SK-N-SH treated with all-trans-retinoic acid at 6 μM for 48 hours (cell line): ENCODE data around the gene FAF1.

ENCODE experiments used
- ATAC-seq: fragments of 200-7000 bp; cut with Tn5 transposase; 3 replicates; pipeline ENCODE4 v1.9.1; 2020; ENCODE audit warnings: mild to moderate bottlenecking, moderate library complexity
- ARNTL ChIP-seq: fragments of 450-650 bp; formaldehyde crosslinking; IDR thresholded peaks from 2 replicates; pipeline ENCODE4 v1.5.0; 2020; ENCODE audit warnings: low read depth, mild to moderate bottlenecking, moderate library complexity, borderline replicate concordance
- BACH2 ChIP-seq: fragments of 250-450 bp; sonication (Bioruptor Pico); IDR thresholded peaks from 2 replicates; pipeline ENCODE4 v1.9.0; 2021; ENCODE audit warnings: mild to moderate bottlenecking, borderline replicate concordance
- CREB5 ChIP-seq: fragments of 250-450 bp; sonication (Bioruptor Pico); IDR thresholded peaks from 2 replicates; pipeline ENCODE4 v1.5.1; 2020; ENCODE audit warnings: low read depth, mild to moderate bottlenecking, moderate library complexity
- CSRNP3 ChIP-seq: fragments of 250-450 bp; sonication (Bioruptor Pico); IDR thresholded peaks from 2 replicates; pipeline ENCODE4 v1.5.1; 2021; ENCODE audit warnings: mild to moderate bottlenecking, moderate library complexity
- ESRRG ChIP-seq: fragments of 250-450 bp; sonication (Bioruptor Pico); IDR thresholded peaks from 2 replicates; pipeline ENCODE4 v1.6.1; 2021; ENCODE audit warnings: mild to moderate bottlenecking
- GLIS3 ChIP-seq: fragments of 250-450 bp; sonication (Bioruptor Pico); IDR thresholded peaks from 2 replicates; pipeline ENCODE4 v1.5.0; 2020; ENCODE audit warnings: mild to moderate bottlenecking, moderate library complexity
- ISL1 ChIP-seq: fragments of 250-450 bp; sonication (Bioruptor Pico); IDR thresholded peaks from 2 replicates; pipeline ENCODE4 v2.1.2; 2022; ENCODE audit warnings: mild to moderate bottlenecking, moderate library complexity
- PATZ1 ChIP-seq: fragments of 250-450 bp; sonication (Bioruptor Pico); IDR thresholded peaks from 2 replicates; pipeline ENCODE4 v1.8.0; 2020; ENCODE audit warnings: mild to moderate bottlenecking, moderate library complexity, borderline replicate concordance
- POU6F1 ChIP-seq: fragments of 250-450 bp; sonication (Bioruptor Pico); IDR thresholded peaks from 2 replicates; pipeline ENCODE4 v1.8.0; 2021; ENCODE audit warnings: low read depth, mild to moderate bottlenecking, moderate library complexity, borderline replicate concordance
- PPARA ChIP-seq: fragments of 250-450 bp; sonication (Bioruptor Pico); IDR thresholded peaks from 2 replicates; pipeline ENCODE4 v1.5.0; 2020; ENCODE audit warnings: mild to moderate bottlenecking, borderline replicate concordance
- RARB ChIP-seq: fragments of 250-450 bp; sonication (Bioruptor Pico); IDR thresholded peaks from 2 replicates; pipeline ENCODE4 v1.8.0; 2021; ENCODE audit warnings: mild to moderate bottlenecking, moderate library complexity
- SNAI2 ChIP-seq: fragments of 250-450 bp; sonication (Bioruptor Pico); IDR thresholded peaks from 2 replicates; pipeline ENCODE4 v1.5.0; 2020; ENCODE audit warnings: mild to moderate bottlenecking, moderate library complexity
- TCF4 ChIP-seq: fragments of 250-450 bp; sonication (Bioruptor Pico); IDR thresholded peaks from 2 replicates; pipeline ENCODE4 v1.8.0; 2021; ENCODE audit warnings: mild to moderate bottlenecking, moderate library complexity, borderline replicate concordance
- TOX ChIP-seq: fragments of 250-450 bp; sonication (Bioruptor Pico); IDR thresholded peaks from 2 replicates; pipeline ENCODE4 v1.8.0; 2021; ENCODE audit warnings: mild to moderate bottlenecking, moderate library complexity, borderline replicate concordance
- TSHZ2 ChIP-seq: fragments of 250-450 bp; sonication (Bioruptor Pico); IDR thresholded peaks from 2 replicates; pipeline ENCODE4 v1.5.0; 2020; ENCODE audit warnings: mild to moderate bottlenecking, moderate library complexity
- ZC3H10 ChIP-seq: fragments of 250-450 bp; sonication (Bioruptor Pico); IDR thresholded peaks from 2 replicates; pipeline ENCODE4 v1.5.1; 2021; ENCODE audit warnings: mild to moderate bottlenecking, moderate library complexity
- ZFP3 ChIP-seq: fragments of 250-450 bp; sonication (Bioruptor Pico); IDR thresholded peaks from 2 replicates; pipeline ENCODE4 v1.5.0; 2020; ENCODE audit warnings: mild to moderate bottlenecking, moderate library complexity
- ZFP30 ChIP-seq: fragments of 450-650 bp; formaldehyde crosslinking; IDR thresholded peaks from 2 replicates; pipeline ENCODE4 v1.5.0; 2022; ENCODE audit warnings: mild to moderate bottlenecking, moderate library complexity
- ZNF565 ChIP-seq: fragments of 450-650 bp; formaldehyde crosslinking; conservative IDR thresholded peaks from 2 replicates; pipeline ENCODE4 v1.5.0; 2020; ENCODE audit warnings: low read depth, mild to moderate bottlenecking, moderate library complexity
- ZNF70 ChIP-seq: fragments of 450-650 bp; formaldehyde crosslinking; IDR thresholded peaks from 2 replicates; pipeline ENCODE4 v1.5.0; 2020; ENCODE audit warnings: mild to moderate bottlenecking, moderate library complexity
- ZNF8 ChIP-seq: fragments of 450-650 bp; formaldehyde crosslinking; IDR thresholded peaks from 2 replicates; pipeline ENCODE4 v1.5.0; 2020; ENCODE audit warnings: mild to moderate bottlenecking, moderate library complexity

Gene FAF1

GRCh38 chr1:50666849-50667248 is 293.2 kb downstream of the FAF1 start:
- TF ChIP-seq ZFP30 (CRISPR knock-in tag) (no peak), TOX (no peak)
- no peak; the same call in 2 of the 3 replicates for ATAC-seq

GRCh38 chr1:50665413-50665812 is 294.7 kb downstream of the FAF1 start:
- TF ChIP-seq ZNF565 (no peak), TOX (no peak), POU6F1 (no peak)
- TF ChIP-seq, all 23 proteins: peak for 0
- ATAC-seq = no peak

DNA sequence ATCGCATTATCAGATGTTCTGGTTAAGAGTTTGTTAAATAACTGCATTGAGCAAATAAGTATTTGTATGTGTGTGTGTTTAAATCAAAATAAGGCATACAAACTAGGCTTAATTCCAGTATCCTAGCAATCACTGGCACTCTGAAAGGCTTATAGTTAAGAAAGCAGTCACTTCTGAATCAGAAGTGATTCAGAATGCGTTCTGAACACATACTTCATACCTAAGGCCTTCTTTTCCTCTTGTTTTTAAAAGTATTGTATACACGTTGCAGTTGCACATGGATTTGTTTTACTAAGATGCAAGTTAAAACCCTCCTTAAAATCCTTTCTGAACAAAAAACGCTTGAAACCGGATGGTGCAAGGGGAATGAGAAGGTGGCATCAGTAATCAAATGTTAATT is 298.4 kb downstream of the FAF1 start:
- no peak for ATAC-seq
- no peak for TF ChIP-seq PATZ1 (CRISPR knock-in tag)
- TF ChIP-seq TCF4 (CRISPR knock-in tag) = no peak
- no peak for TF ChIP-seq ZNF565
- TF ChIP-seq CSRNP3 (CRISPR knock-in tag) = no peak
- TF ChIP-seq CREB5 (CRISPR knock-in tag) = no peak
- no peak for TF ChIP-seq GLIS3 (CRISPR knock-in tag)
- no peak for TF ChIP-seq ISL1 (CRISPR knock-in tag)
- TF ChIP-seq TSHZ2 (CRISPR knock-in tag) = no peak
- no peak for TF ChIP-seq RARB (CRISPR knock-in tag)
- no peak for TF ChIP-seq ZC3H10 (CRISPR knock-in tag)
- no peak for TF ChIP-seq POU6F1
- TF ChIP-seq ZNF70 (CRISPR knock-in tag) = no peak
- no peak for TF ChIP-seq ZFP3
- no peak for TF ChIP-seq ESRRG (CRISPR knock-in tag)
- TF ChIP-seq SNAI2 (CRISPR knock-in tag) = no peak

GRCh38 chr1:50659107-50659662 is 300.9 kb downstream of the FAF1 start:
- ATAC-seq = no peak
- TF ChIP-seq PPARA (CRISPR knock-in tag) = no peak
- no peak for TF ChIP-seq CREB5 (CRISPR knock-in tag)
- no peak for TF ChIP-seq ARNTL (CRISPR knock-in tag)
- TF ChIP-seq BACH2 (CRISPR knock-in tag) = no peak
- no peak for TF ChIP-seq TSHZ2 (CRISPR knock-in tag)
- TF ChIP-seq TOX = no peak
- no peak for TF ChIP-seq ZNF8 (CRISPR knock-in tag)
- no peak for TF ChIP-seq ISL1 (CRISPR knock-in tag)
- TF ChIP-seq GLIS3 (CRISPR knock-in tag) = no peak
